ENCODE results near the gene TMEM115.

DNA sequence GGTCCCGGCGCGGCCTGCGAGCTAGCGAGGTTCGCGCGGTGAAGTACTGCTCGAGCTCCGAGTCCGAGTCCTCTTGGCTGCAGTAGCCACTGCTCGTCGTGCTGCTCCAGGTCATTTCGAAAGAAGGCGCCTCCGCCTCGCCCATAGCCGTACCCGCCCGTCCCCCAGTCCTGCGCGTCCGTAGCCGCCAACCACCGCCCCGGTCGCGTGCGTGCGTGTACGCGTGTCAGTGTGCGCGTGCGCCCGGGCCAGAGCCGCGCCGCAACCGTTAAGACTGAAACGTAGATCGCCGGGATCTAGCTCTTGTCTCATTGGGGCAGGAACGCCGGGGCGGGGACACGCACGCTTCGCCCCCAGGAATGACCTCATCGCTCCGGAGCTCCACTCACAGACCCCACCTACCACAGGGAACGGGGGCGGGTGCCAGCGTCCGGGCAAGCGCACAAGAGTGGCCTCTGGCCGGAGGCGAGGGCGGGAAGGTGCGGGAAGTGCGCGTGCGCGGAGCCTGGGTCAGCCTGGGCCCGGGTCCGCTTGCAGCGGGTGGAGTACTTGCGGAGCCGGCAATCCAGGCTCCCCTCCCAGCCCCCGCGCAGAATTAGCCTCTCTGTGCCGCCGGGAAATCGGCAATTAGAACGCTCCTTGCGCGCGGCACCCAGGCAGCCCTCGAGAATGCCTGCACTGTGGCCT, 22.0 kb downstream of the TMEM115 start:
- TF ChIP-seq, protein P1, sequence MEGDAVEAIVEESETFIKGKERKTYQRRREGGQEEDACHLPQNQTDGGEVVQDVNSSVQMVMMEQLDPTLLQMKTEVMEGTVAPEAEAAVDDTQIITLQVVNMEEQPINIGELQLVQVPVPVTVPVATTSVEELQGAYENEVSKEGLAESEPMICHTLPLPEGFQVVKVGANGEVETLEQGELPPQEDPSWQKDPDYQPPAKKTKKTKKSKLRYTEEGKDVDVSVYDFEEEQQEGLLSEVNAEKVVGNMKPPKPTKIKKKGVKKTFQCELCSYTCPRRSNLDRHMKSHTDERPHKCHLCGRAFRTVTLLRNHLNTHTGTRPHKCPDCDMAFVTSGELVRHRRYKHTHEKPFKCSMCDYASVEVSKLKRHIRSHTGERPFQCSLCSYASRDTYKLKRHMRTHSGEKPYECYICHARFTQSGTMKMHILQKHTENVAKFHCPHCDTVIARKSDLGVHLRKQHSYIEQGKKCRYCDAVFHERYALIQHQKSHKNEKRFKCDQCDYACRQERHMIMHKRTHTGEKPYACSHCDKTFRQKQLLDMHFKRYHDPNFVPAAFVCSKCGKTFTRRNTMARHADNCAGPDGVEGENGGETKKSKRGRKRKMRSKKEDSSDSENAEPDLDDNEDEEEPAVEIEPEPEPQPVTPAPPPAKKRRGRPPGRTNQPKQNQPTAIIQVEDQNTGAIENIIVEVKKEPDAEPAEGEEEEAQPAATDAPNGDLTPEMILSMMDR (IDR thresholded peaks at IDR 0.05): no peak
- TF ChIP-seq POLR2A (IDR thresholded peaks at IDR 0.05): peak; percentile 92
- peak; percentile 97 to 98 (median 97) for TF ChIP-seq POLR2AphosphoS5 (IDR thresholded peaks at IDR 0.05)
